ENCODE results near the gene FAS.

Gene FAS

GRCh38 chr10:88990384-88991160, at the start of gene FAS:
TSS of gene FAS (plus strand) at chr10:88990798. CDS start at chr10:88990877, 79 bp downstream.
- DNase-seq (ENCODE audit: low read depth in 3 of 3), result peak; percentile 54 to 76 (median 56)

DNA sequence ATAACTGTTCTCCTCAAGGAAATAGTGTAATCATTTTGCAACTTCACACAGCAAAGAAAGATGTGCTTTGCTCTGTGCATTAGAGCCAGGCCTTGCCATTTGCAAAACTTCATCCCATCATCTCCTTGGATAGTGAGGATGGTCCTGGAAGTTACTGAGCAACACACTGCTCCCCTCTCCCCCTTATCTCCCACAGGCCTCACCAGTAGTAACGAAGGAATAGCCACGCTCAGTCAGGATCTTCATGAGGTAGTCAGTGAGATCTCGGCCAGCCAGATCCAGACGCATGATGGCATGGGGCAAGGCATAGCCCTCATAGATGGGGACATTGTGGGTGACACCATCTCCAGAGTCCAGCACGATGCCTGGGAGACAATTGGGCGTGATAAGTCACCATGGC, 49.6 kb upstream of the FAS start:
- DNase-seq (ENCODE audit: low read depth in 3 of 3), result no peak

- DNase-seq (ENCODE audit: low read depth in 3 of 3), result no peak
Observed at GRCh38 chr10:88943778-88944177, 46.8 kb upstream of the FAS start.

DNA sequence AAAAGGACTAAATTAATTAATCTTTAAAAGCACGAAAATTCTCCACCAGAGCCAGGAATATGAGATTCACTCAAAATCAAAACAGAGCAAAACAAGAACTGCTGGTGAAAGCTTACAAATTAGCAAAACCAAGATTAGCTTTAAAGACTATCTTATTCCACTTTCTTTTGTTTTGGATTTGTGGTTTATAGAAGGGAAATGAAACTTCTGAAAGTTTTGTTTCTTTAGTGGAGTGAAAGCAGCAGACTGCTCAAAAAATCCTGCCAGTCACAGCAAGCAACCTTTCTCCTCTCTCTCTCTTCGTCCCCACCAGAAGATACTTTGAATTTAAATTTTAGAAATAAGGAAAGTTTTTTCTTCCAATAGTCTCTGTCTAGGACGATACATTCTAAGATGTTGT, 45.8 kb upstream of the FAS start:
- DNase-seq (ENCODE audit: low read depth in 3 of 3), result no peak

DNA sequence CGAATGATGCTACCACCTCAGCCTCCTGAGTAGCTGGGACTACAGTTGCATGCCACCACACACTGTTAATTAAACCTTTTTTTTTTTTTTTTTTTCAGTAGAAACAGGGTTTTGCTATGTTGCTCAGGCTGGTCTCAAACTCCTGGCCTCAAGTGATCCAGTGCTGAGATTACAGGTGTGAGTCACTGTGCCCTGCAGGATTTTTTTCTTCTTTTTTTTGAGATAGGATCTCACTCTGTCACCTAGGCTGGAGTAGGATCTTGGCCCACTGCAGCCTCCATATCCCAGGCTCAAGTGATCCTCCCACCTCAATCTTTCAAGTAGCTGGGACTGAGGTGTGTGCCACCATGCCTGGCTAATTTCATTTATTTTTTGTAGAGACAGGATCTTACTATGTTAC, 44.4 kb upstream of the FAS start:
- DNase-seq (ENCODE audit: low read depth in 3 of 3), result no peak

DNA sequence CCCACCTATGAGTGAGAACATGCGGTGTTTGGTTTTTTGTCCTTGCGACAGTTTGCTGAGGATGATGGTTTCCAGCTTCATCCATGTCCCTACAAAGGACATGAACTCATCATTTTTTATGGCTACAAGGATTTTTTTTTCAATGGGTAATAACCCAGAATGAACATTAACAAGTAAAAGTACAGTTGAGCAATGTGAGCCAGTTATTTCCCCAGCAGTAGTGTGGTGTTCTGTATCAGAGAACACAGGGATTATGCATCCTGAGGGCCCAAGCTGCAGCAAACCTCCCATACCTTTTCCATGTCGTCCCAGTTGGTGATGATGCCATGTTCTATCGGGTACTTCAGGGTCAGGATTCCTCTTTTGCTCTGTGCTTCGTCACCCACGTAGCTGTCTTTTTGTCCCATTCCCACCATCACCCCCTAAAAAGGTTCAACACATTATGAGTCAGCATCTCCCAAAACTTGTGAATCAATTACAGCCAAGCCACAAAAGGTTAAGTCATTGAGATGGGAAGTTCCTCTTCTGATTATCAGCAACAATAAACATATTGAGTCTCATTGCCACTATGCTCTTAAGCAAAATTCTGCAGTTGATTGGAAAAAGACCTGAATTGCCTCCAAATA, 43.5 kb upstream of the FAS start:
- DNase-seq (ENCODE audit: low read depth in 3 of 3), result no peak

GRCh38 chr10:88949051-88949450, 41.5 kb upstream of the FAS start:
- no peak for DNase-seq (ENCODE audit: low read depth in 3 of 3)

GRCh38 chr10:88949912-88950837, 40.4 kb upstream of the FAS start:
- DNase-seq (ENCODE audit: low read depth in 3 of 3), result no peak

DNA sequence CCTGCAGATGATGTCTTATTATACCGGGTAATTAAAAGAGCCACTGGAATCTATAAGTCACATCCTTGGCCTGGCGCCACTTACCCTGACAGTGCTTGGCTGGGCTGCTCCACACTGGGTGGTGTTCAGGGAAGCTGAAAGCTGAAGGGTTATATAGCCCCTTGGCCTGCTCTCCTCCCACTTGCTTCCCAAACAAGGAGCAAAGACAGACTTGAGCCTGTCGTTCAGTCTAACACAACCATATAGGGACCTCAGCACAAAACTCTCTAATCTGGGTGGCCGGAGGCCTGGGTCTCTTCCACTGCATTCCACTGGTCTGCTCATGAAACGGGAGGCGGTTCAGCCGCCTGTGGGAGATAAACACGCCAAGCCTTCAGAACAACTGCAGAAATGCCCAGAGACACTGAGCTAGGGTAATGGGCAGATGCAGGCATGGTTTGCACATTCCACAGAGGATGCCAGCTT, 37.9 kb upstream of the FAS start, which contains the start of gene ACTA2:
Gene ACTA2, minus strand, starts transcription at position 127 of the 465 bp plus-strand sequence. CDS start 3,843 bp downstream, outside the sequence.
- no peak for DNase-seq (ENCODE audit: low read depth in 3 of 3)

- DNase-seq (ENCODE audit: low read depth in 3 of 3), result no peak
Observed at GRCh38 chr10:88953662-88954061, 36.9 kb upstream of the FAS start.

GRCh38 chr10:88954458-88955083, 36.0 kb upstream of the FAS start:
- no peak for DNase-seq (ENCODE audit: low read depth in 3 of 3)

DNA sequence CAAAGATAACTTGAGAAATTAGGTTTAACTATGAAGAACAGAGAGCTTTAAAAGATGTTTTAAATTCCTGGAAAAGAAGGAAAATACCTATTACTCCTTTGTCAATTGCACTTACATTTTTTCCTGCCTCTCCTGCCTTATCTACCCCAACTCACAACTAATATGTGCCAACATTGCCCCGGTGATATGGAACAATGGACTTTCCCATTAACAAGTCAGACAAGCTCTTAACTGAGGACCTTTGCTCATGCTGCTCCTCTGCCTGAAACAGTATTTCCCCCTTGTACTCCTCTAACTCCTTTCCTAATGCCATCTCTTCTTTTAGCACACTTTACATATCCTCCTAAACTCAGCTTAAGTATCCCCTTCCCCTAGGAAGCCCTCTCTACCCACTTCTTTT, 33.2 kb upstream of the FAS start:
- no peak for DNase-seq (ENCODE audit: low read depth in 3 of 3)

DNA sequence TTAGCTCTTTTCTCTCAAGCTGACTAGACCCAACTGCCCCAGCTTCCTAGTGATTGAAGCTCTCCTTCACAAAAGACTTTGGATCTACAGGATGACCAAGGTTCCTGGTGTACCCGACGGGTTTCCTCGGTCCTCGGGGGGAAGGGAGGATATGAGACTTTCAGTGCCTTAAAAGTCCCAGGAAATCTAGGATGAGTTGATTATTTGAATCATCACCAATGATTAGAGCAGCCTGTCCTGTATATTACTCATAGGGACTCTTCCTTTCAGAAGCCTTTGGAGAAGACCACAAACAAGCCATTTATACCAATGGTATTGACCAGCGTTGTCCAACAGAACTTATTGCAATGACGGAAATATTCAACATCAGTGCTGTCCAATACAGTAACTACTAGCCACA, 31.9 kb upstream of the FAS start:
- no peak for DNase-seq (ENCODE audit: low read depth in 3 of 3)

- DNase-seq (ENCODE audit: low read depth in 3 of 3), result peak in 1 of 3 experiments; percentile 2
Observed at GRCh38 chr10:88960802-88961201, 29.8 kb upstream of the FAS start.

DNA sequence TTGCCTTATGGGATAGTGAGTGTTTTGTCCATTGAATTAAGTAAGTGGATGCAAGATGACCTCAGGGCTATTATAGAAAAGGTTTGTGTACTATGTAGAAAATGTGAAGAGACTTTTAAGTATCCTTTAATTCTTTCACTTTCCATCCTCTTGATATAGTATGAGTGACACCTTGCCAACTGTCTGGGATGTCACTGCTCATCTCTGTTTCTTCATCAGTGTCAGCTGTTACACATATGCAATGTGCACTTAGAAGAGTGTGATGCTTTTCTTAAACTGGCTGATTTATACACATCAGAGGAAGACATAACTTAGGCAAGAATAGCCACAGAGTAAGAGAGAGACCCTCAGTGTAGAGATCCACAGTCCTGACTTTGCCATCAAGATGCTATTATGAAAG, 29.3 kb upstream of the FAS start:
- no peak for DNase-seq (ENCODE audit: low read depth in 3 of 3)

GRCh38 chr10:88962336-88962735, 28.3 kb upstream of the FAS start:
- no peak for DNase-seq (ENCODE audit: low read depth in 3 of 3)

DNA sequence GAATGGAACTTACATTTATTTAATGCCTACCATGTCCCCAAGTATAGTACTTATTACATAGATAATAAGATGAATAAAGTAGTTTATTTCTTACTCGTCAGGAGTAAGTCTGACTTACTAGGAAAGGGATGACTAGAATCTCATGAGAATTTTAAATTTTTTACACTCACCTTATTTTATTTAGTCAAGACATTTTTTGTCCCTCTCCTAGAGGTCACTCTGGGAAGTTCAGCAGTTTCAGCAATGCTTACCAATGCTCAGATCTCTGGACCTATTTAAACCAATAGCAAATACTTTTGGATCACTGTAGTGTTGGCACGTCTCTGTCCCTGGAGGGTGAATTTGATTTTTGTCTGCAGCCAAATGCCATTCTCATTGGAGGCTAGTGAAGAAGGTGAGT, 27.3 kb upstream of the FAS start:
- DNase-seq (ENCODE audit: low read depth in 3 of 3), result no peak

DNA sequence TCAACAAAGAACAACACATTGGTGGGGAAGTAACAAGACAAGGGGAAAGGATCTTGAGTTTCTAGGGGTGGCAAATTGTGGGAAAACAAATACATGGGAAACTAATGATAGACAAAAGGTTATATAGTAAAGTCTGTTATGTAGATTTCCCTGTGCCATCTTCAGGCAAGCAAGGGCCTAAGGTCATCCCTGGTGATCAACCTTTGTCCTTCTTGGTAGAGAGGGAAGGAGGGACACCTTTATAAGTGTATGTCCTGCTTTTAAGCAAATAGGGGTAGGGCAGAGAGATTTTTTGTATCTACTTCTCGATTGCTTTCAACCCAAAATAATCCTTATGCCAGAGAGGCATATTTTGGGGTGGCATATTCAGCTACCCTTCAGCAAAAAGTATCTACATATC, 26.2 kb upstream of the FAS start:
- no peak for DNase-seq (ENCODE audit: low read depth in 3 of 3)

DNA sequence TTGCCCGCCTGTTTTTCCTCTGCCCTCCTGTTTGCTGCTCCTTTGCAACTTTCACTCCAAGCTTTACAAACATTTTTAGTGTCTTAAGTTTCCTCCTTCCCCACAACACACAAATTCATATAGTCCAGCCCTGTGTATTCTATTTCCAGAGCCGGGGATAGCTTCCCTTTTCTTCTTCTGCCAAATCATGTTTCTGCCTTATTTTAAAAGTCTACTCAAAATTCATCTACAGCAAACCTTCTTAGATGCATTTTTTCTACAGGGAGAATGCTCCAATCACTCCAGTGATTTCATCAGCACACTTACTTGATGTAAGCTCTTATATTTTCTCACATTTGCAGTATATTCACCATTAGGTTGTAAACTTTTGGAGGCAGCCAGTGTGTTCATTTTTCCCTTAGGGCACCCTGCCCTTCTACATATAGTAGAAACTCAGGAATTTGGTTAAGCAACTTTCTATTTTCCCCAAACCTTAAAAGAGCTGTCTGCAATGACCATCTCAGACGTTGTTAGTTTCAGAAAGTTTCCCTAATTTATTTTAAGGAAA, 25.7 kb upstream of the FAS start:
- no peak for DNase-seq (ENCODE audit: low read depth in 3 of 3)

DNA sequence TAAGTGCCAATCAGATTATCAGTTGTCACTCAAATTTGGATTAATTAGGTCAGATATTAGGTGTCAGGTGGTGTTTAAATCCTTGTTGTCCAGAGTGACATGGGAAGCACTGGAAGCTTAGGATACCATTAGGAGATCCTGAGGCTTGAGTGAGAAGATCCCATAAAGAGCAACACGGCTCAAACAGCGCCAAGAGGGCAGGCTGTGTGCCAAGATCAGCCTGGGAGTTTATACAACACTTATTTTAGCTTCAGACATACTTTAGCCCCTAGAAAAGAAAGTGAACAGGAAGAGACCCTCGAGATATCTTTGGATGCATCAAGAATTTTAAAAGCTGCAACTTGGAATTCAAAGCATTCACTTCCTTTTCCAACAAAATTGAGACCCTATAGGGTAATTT, 23.8 kb upstream of the FAS start:
- DNase-seq (ENCODE audit: low read depth in 3 of 3), result no peak

DNA sequence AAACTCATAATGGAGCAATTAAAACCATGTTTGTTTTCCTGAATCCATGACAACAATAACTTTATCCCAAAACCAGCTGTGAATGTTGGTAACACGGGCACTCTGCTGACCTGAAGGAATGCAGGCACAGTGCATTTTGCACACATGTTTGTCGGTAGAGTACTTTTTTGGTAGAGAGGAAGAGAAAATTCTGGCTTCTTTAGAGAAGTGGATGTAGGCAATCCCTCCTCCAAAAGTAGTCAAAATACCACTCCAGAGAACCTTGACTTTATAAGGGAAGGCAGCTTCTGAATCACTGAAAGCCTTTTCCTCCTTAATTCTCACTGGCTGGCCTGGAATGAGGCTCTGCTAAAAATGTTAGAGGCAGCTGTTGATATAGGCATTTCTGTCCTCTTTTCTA, 22.2 kb upstream of the FAS start:
- DNase-seq (ENCODE audit: low read depth in 3 of 3), result no peak
